H1 (cell line): ENCODE data around the gene RGS4. TPM values are rescaled to one million over a fixed set of nuclear protein-coding genes. Genes with fewer than 3 reads are reported as not detected.

Source experiments
- CTCF ChIA-PET: fragments of 300-600 bp; sonication (Branson Sonifier 250); formaldehyde crosslinking; loops from one replicate; lab custom pipeline; 2021; ENCODE audit not compliant: partially characterized antibody; lab: Charles Lee
- POLR2A ChIA-PET: fragments of 300-600 bp; sonication (Branson Sonifier 250); formaldehyde crosslinking; loops from one replicate; lab custom pipeline; 2021; ENCODE audit warnings: inconsistent platforms; ENCODE audit not compliant: partially characterized antibody; lab: Charles Lee
- DNase-seq, 2 experiments: peaks; one replicate each; pipeline versions ENCODE4 v3.0.0 to v3.0.0-alpha.2; 2010 to 2022; ENCODE audit warnings: low spot score in 2 of 2, low read depth in 1 of 2, mixed read lengths in 1 of 2
- FAIRE-seq: peaks from 2 replicates; lab custom pipeline; 2011; peaks lifted over from hg19 to GRCh38; lab: Jason Lieb, UNC
- H2AFZ ChIP-seq: 2 replicates; pipeline ENCODE4 v1.8.1; 2012; ENCODE audit warnings: low read length, inconsistent platforms
- H2AK5ac ChIP-seq: 2 replicates; pipeline ENCODE4 v1.6.1; 2013; ENCODE audit warnings: low read depth, low read length
- H2BK120ac ChIP-seq: replicated peaks from 2 replicates; pipeline ENCODE3; 2013; ENCODE audit warnings: low read depth, low read length, inconsistent platforms
- H2BK12ac ChIP-seq: 2 replicates; pipeline ENCODE4 v1.6.1; 2013; ENCODE audit warnings: low read depth, low read length
- H2BK15ac ChIP-seq: 2 replicates; pipeline ENCODE4 v1.6.1; 2013; ENCODE audit warnings: low read length
- H2BK20ac ChIP-seq: 2 replicates; pipeline ENCODE4 v1.6.1; 2013; ENCODE audit warnings: low read length
- H2BK5ac ChIP-seq: 2 replicates; pipeline ENCODE4 v1.6.1; 2013; ENCODE audit warnings: low read depth, low read length
- H3K14ac ChIP-seq: 2 replicates; pipeline ENCODE4 v1.6.1; 2013; ENCODE audit warnings: inconsistent platforms; ENCODE audit not compliant: insufficient read length
- H3K18ac ChIP-seq: 2 replicates; pipeline ENCODE4 v1.6.1; 2013; ENCODE audit warnings: low read length; ENCODE audit errors: extremely low read depth
- H3K23ac ChIP-seq: 2 replicates; pipeline ENCODE4 v1.6.1; 2013; ENCODE audit warnings: inconsistent platforms; ENCODE audit not compliant: insufficient read length
- H3K23me2 ChIP-seq: 2 replicates; pipeline ENCODE4 v1.6.1; 2013; ENCODE audit warnings: low read depth, low read length
- H3K27ac ChIP-seq: 2 replicates; pipeline ENCODE4 v1.6.1; 2011; ENCODE audit warnings: low read depth, low read length, inconsistent platforms
- H3K27me3 ChIP-seq, 4 experiments: replicated peaks in 1 of 4; 1 replicate in 1 of 4; 2 replicates in 3 of 4; pipeline versions ENCODE4 v1.6.1 to v1.8.1; 2011 to 2013; ENCODE audit warnings: low read length in 3 of 4, mild to moderate bottlenecking in 3 of 4, inconsistent platforms in 2 of 4, mixed read lengths in 2 of 4, moderate library complexity in 1 of 4; ENCODE audit not compliant: control insufficient read depth in 3 of 4, insufficient read depth in 3 of 4; ENCODE audit errors: extremely low read depth in 1 of 4
- H3K36me3 ChIP-seq, 4 experiments: 2 replicates each; pipeline versions ENCODE4 v1.6.1 to v1.8.1; 2011 to 2013; ENCODE audit warnings: mild to moderate bottlenecking in 4 of 4, low read length in 3 of 4, moderate library complexity in 2 of 4, control low read depth in 1 of 4, inconsistent platforms in 1 of 4; ENCODE audit not compliant: insufficient read depth in 4 of 4, control insufficient read depth in 2 of 4
- H3K4ac ChIP-seq: replicated peaks from 2 replicates; pipeline ENCODE3; 2013; ENCODE audit warnings: low read length, low read depth, mixed read lengths, inconsistent platforms; ENCODE audit not compliant: insufficient read length
- H3K4me1 ChIP-seq, 4 experiments: replicated peaks in 1 of 4; 1 replicate in 1 of 4; 2 replicates in 3 of 4; pipeline versions ENCODE4 v1.6.1 to v1.8.1; 2011 to 2013; ENCODE audit warnings: low read length in 3 of 4, inconsistent platforms in 2 of 4, mixed read lengths in 1 of 4; ENCODE audit not compliant: insufficient read depth in 4 of 4, control insufficient read depth in 3 of 4
- H3K4me2 ChIP-seq, 2 experiments: 2 replicates each; pipeline versions ENCODE4 v1.6.1 to v1.8.1; 2011 to 2013; ENCODE audit warnings: low read depth in 2 of 2, low read length in 2 of 2, control low read depth in 1 of 2, inconsistent platforms in 1 of 2, mild to moderate bottlenecking in 1 of 2; ENCODE audit not compliant: insufficient read depth in 1 of 2
- H3K4me3 ChIP-seq, 4 experiments: fragments of 200-600, 300-600 bp in 1 of 4; sonication (generic), shearing (Covaris generic), sonication (Bioruptor Twin) in 1 of 4; 2 replicates each; pipeline versions ENCODE4 v1.5.1 to v1.8.1; 2011 to 2016; ENCODE audit warnings: low read length in 4 of 4, low read depth in 3 of 4, control low read depth in 2 of 4, inconsistent platforms in 2 of 4, mild to moderate bottlenecking in 2 of 4, mixed read lengths in 1 of 4, moderate library complexity in 1 of 4; ENCODE audit not compliant: insufficient read depth in 2 of 4; ENCODE audit errors: extremely low read depth in 1 of 4
- H3K56ac ChIP-seq: replicated peaks from 2 replicates; pipeline ENCODE3; 2013; ENCODE audit warnings: low read depth, mild to moderate bottlenecking, mixed read lengths, low read length, inconsistent platforms; ENCODE audit not compliant: insufficient read length
- H3K79me1 ChIP-seq: 2 replicates; pipeline ENCODE4 v1.6.1; 2013; ENCODE audit warnings: low read depth, low read length, control low read depth
- H3K79me2 ChIP-seq, 2 experiments: 2 replicates each; pipeline versions ENCODE4 v1.6.1 to v1.8.1; 2012 to 2013; ENCODE audit warnings: low read length in 2 of 2, mild to moderate bottlenecking in 2 of 2, inconsistent platforms in 1 of 2; ENCODE audit not compliant: insufficient read depth in 2 of 2, control insufficient read depth in 1 of 2
- H3K9ac ChIP-seq, 4 experiments: replicated peaks in 1 of 4; 1 replicate in 1 of 4; 2 replicates in 3 of 4; pipeline versions ENCODE4 v1.6.1 to v1.8.1; 2011 to 2013; ENCODE audit warnings: low read depth in 3 of 4, low read length in 3 of 4, control low read depth in 2 of 4, mild to moderate bottlenecking in 2 of 4, moderate library complexity in 2 of 4, inconsistent platforms in 1 of 4; ENCODE audit errors: extremely low read depth in 1 of 4
- H3K9me3 ChIP-seq, 2 experiments: 2 replicates each; pipeline versions ENCODE4 v1.6.1 to v1.8.1; 2012 to 2013; ENCODE audit warnings: mild to moderate bottlenecking in 2 of 2, moderate library complexity in 2 of 2, control low read depth in 1 of 2, inconsistent platforms in 1 of 2, low read depth in 1 of 2, low read length in 1 of 2, mixed read lengths in 1 of 2; ENCODE audit not compliant: insufficient read depth in 2 of 2
- H4K20me1 ChIP-seq, 2 experiments: replicated peaks in 1 of 2; 2 replicates each; pipeline versions ENCODE3 to v1.8.1; 2011 to 2013; ENCODE audit warnings: inconsistent platforms in 2 of 2, low read length in 2 of 2, mild to moderate bottlenecking in 1 of 2; ENCODE audit not compliant: insufficient read depth in 2 of 2, control insufficient read depth in 1 of 2
- H4K5ac ChIP-seq: 2 replicates; pipeline ENCODE4 v1.6.1; 2013; ENCODE audit warnings: low read length, low read depth, mixed read lengths, inconsistent platforms; ENCODE audit not compliant: insufficient read length
- H4K8ac ChIP-seq: 2 replicates; pipeline ENCODE4 v1.8.0; 2013; ENCODE audit warnings: mild to moderate bottlenecking, moderate library complexity, low read length, inconsistent platforms; ENCODE audit not compliant: insufficient read depth; ENCODE audit errors: extremely low read depth
- H4K91ac ChIP-seq: replicated peaks from 2 replicates; pipeline ENCODE3; 2013; ENCODE audit warnings: low read length, mixed read lengths, inconsistent platforms; ENCODE audit not compliant: insufficient read length
- BRCA1 ChIP-seq: IDR thresholded peaks from 2 replicates; pipeline ENCODE4 v1.6.1; 2012; ENCODE audit warnings: low read depth, low read length, improper control_type of control experiment
- CBX5 ChIP-seq: fragments of 300-800, 300-1000 bp; sonication (generic); IDR thresholded peaks from 2 replicates; pipeline ENCODE4 v1.7.1; 2016; ENCODE audit warnings: antibody characterized with exemption, low read length, low read depth
- EGR1 ChIP-seq: IDR thresholded peaks from 2 replicates; pipeline ENCODE4 v1.6.1; 2011; ENCODE audit warnings: low read depth, low read length, borderline replicate concordance
- EZH2 ChIP-seq: fragments of 200-600 bp; sonication (generic); IDR thresholded peaks from 2 replicates; pipeline ENCODE4 v1.7.1; 2012; ENCODE audit warnings: low read depth, mild to moderate bottlenecking, moderate library complexity, low read length, inconsistent platforms; ENCODE audit not compliant: severe bottlenecking
- HDAC6 ChIP-seq: IDR thresholded peaks from one replicate; pipeline ENCODE4 v1.7.1; 2012; ENCODE audit warnings: low read depth, mild to moderate bottlenecking, inconsistent platforms, low read length, moderate library complexity
- PHF8 ChIP-seq: fragments of 200-600 bp; sonication (generic); conservative IDR thresholded peaks from 2 replicates; pipeline ENCODE4 v1.7.1; 2012; ENCODE audit warnings: low read depth, mild to moderate bottlenecking, inconsistent platforms, low read length, moderate library complexity
- POLR2A ChIP-seq, 2 experiments: IDR thresholded peaks; 1 replicate in 1 of 2; 2 replicates in 1 of 2; pipeline ENCODE4 v1.6.1; 2011; ENCODE audit warnings: low read depth in 2 of 2, low read length in 2 of 2, mild to moderate bottlenecking in 2 of 2; ENCODE audit errors: control extremely low read depth in 1 of 2
- RBBP5 ChIP-seq: IDR thresholded peaks from 2 replicates; pipeline ENCODE4 v1.7.1; 2012; ENCODE audit warnings: low read depth, mild to moderate bottlenecking, inconsistent platforms, low read length, moderate library complexity, borderline replicate concordance
- RFX5 ChIP-seq: IDR thresholded peaks from 2 replicates; pipeline ENCODE4 v1.6.1; 2011; ENCODE audit warnings: low read depth, low read length, improper control_type of control experiment, borderline replicate concordance
- SIN3A ChIP-seq, 2 experiments: IDR thresholded peaks in 1 of 2; conservative IDR thresholded peaks in 1 of 2; 2 replicates each; pipeline ENCODE4 v1.6.1; 2011 to 2012; ENCODE audit warnings: low read length in 2 of 2, improper control_type of control experiment in 1 of 2, low read depth in 1 of 2, mild to moderate bottlenecking in 1 of 2
- SIX5 ChIP-seq: IDR thresholded peaks from 2 replicates; pipeline ENCODE4 v1.6.1; 2011; ENCODE audit warnings: mild to moderate bottlenecking, low read depth, low read length
- SP4 ChIP-seq: IDR thresholded peaks from 2 replicates; pipeline ENCODE4 v1.6.1; 2012; ENCODE audit warnings: low read length, inconsistent platforms
- TAF1 ChIP-seq: IDR thresholded peaks from 2 replicates; pipeline ENCODE4 v1.6.1; 2011; ENCODE audit warnings: mild to moderate bottlenecking, low read depth, low read length
- TEAD4 ChIP-seq: IDR thresholded peaks from 2 replicates; pipeline ENCODE4 v1.6.1; 2012; ENCODE audit warnings: low read depth, low read length, inconsistent platforms, mixed read lengths
- ZNF274 ChIP-seq: IDR thresholded peaks from 2 replicates; pipeline ENCODE4 v1.7.0; 2012; ENCODE audit warnings: low read length, borderline replicate concordance; ENCODE audit errors: extremely low read depth
- WGBS, 2 experiments: shearing (Covaris generic) in 1 of 2; methylation state at CpG; one replicate each; pipeline versions ENCODE4 v1.1.6 to v1.1.7; 2013 to 2015; ENCODE audit warnings: low lambda C conversion rate in 2 of 2, mixed read lengths in 2 of 2, inconsistent platforms in 1 of 2, low coverage in 1 of 2, missing lambda C conversion rate in 1 of 2; ENCODE audit not compliant: insufficient replicate concordance in 2 of 2, insufficient coverage in 1 of 2, insufficient read length in 1 of 2; ENCODE audit errors: extremely low coverage in 1 of 2, missing lambda C conversion rate in 1 of 2; 5-methylcytosine and 5-hydroxymethylcytosine counted together
- polyA plus RNA-seq, 7 experiments: library from polyadenylated mRNA; depleted of rRNA in 3 of 7; stranded (reverse) in 5 of 7; unstranded in 2 of 7; fragments of >200 nt in 5 of 7; fragments of 200-250 nt in 2 of 7; gene quantifications; 1 replicate in 5 of 7; 2 replicates in 1 of 7; 4 replicates in 1 of 7; pipeline versions ENCODE4 v1.2.1 to v1.2.3, GENCODE V29; 2011 to 2013; ENCODE audit warnings: missing spikeins in 2 of 7, mixed read lengths in 2 of 7
- total RNA-seq: library from RNA; stranded (reverse); fragmentation: NEBNext Ultra II Directional; extraction: Animal tissue kit (Norgen Biotek cat#: 25700); gene quantifications from 2 replicates; pipeline ENCODE4 v1.2.1, GENCODE V29; 2021

The RGS4 gene
- total and polyA plus RNA-seq, 2 of the 8 experiments (the other 6 are each of a cell fraction or from before 2014, with no cell fraction given) = 0.26 to 0.74 TPM

DNA sequence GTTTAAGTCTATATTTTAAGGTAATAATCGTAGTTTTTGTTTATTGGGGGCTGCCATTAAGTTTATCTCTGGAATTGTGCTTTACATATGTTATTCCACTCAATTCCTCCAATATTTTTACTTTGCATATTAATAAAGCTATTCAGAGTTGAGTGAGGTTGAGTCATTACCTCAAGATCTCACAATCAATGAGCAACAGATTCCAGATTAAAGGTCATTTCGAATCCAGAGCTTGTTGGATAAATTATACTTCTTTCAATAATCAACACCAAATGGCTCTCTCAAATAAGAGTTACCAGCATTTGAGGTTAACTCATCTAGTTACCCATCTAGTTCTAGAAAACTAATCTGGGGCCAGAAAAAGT is 16.7 kb downstream of the RGS4 start:
- Histone ChIP-seq H2BK5ac (no peak overlapping the region), H3K23me2 (no peaks in the 10 kb centered on the region), H2BK20ac (no peak overlapping the region), H3K4me3 (no peak overlapping the region), H3K9me3 (no peaks in the 10 kb centered on the region), H4K8ac (no peak overlapping the region), H3K4me2 (no peak overlapping the region), H4K5ac (no peak overlapping the region), H3K27me3 (no peaks in the 10 kb centered on the region), H2AK5ac (no peak overlapping the region), H2BK120ac (no peak overlapping the region), H3K14ac (no peak overlapping the region), H4K91ac (no peak overlapping the region), H3K18ac (no peak overlapping the region), H3K23ac (no peak overlapping the region), H3K79me2 (no peaks in the 10 kb centered on the region), H2BK12ac (no peak overlapping the region), H3K9ac (no peak overlapping the region), H3K4ac (no peak overlapping the region), H4K20me1 (no peaks in the 10 kb centered on the region), H3K79me1 (no peaks in the 10 kb centered on the region), H3K56ac (no peak overlapping the region), H3K36me3 (no peaks in the 10 kb centered on the region), H2BK15ac (no peak overlapping the region), H3K27ac (no peak overlapping the region), H3K4me1 (no peaks in the 10 kb centered on the region), H2AFZ (no peak overlapping the region)
- WGBS, 2 experiments = 84 to 100% methylated on average over 1 to 2 of the region's 2 CpGs
- POLR2A ChIA-PET = no interaction called here
- CTCF ChIA-PET = interaction anchor here (1.2 to 2.8 kb wide), 3 partner anchors 14 to 208 kb away, joined by 3 to 12 read pairs (median 9); partner anchors contain the start of gene RGS4
- FAIRE-seq (no peak), DNase-seq (no peak)
- no peak for TF ChIP-seq BRCA1
- TF ChIP-seq SP4 = no peak
- TF ChIP-seq TEAD4 = no peak
- no peak for TF ChIP-seq EGR1
- no peak for TF ChIP-seq SIN3A (conservative IDR thresholded peaks at IDR 0.05 in 1 of 2, IDR thresholded peaks at IDR 0.05 in 1 of 2; ENCODE audit: low read depth in 1 of 2, low read length in 2 of 2)
- TF ChIP-seq TAF1 = no peak
- no peak for TF ChIP-seq RFX5
- TF ChIP-seq SIX5 = no peak
- no peak for TF ChIP-seq ZNF274
- no peak for TF ChIP-seq POLR2A (IDR thresholded peaks at IDR 0.05; ENCODE audit: control extremely low read depth in 1 of 2, low read depth in 2 of 2, low read length in 2 of 2)
- no peak for TF ChIP-seq EZH2
- TF ChIP-seq PHF8 = no peak
- no peak for TF ChIP-seq RBBP5
- TF ChIP-seq HDAC6 = no peak
- TF ChIP-seq CBX5 = no peak
